Astrocyte of the cerebellum (primary cell): ENCODE results near the gene PHKB.

Experiments used
- DNase-seq: peaks from one replicate; pipeline ENCODE4 v3.0.0-alpha.2; 2011; ENCODE audit warnings: low read depth
- H3K4me3 ChIP-seq: 2 replicates; pipeline ENCODE4 v1.5.1; 2011; ENCODE audit warnings: mild to moderate bottlenecking, low read depth, low read length, moderate library complexity
- in situ Hi-C: cut with HindIII; loops from 2 replicates; pipeline ENCODE4 v1.10.0; 2017; ENCODE audit warnings: low sequenced_read_pairs
- TF ChIP-seq, protein P1 (sequence below): IDR thresholded peaks from 2 replicates; pipeline ENCODE4 v1.5.1; 2012; ENCODE audit warnings: low read length, low read depth, moderate library complexity, mild to moderate bottlenecking; ENCODE audit errors: missing control alignments

The PHKB gene

GRCh38 chr16:47732523-47733111 lies 271.5 kb downstream of the PHKB start:
- TF ChIP-seq, protein P1, sequence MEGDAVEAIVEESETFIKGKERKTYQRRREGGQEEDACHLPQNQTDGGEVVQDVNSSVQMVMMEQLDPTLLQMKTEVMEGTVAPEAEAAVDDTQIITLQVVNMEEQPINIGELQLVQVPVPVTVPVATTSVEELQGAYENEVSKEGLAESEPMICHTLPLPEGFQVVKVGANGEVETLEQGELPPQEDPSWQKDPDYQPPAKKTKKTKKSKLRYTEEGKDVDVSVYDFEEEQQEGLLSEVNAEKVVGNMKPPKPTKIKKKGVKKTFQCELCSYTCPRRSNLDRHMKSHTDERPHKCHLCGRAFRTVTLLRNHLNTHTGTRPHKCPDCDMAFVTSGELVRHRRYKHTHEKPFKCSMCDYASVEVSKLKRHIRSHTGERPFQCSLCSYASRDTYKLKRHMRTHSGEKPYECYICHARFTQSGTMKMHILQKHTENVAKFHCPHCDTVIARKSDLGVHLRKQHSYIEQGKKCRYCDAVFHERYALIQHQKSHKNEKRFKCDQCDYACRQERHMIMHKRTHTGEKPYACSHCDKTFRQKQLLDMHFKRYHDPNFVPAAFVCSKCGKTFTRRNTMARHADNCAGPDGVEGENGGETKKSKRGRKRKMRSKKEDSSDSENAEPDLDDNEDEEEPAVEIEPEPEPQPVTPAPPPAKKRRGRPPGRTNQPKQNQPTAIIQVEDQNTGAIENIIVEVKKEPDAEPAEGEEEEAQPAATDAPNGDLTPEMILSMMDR, result no peak
- in situ Hi-C loops, result no loop called here
- peak; percentile 88 for DNase-seq
- no peak overlapping the region for H3K4me3 ChIP-seq

DNA sequence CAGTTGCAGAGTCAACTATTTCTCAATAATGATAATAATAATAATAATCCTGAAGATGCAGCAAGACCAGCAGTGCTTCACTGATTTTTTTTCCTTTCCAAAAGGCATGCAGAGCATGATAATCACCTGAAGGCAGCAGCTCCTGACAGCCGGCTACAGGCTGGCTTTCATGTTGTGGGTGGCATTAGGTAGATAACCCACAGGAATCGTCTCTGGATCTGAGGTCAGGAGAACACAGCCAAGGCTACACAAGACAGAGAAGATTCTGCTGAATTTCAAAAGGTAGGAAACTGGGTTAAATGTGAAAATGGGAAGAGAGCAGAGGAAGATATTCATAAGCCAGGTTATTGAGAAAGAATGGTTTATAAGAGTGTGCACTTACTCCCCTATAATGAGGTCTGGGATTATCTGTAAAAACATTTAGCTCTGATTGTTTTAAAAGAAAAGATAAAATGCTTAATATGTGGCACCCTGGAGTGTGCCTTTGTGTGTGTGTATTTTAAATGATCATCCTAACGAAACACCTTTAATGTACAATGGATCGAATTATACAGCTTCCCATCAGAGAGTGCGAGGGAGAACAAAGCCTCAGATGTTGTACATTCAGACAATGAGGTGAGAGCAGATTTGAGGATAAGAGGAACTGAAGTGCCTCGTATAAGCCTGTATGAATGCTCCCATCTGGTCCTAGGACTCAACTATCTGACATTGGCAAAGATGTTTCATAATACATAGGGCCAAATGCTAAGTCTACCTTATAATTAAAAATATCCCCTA lies 273.1 kb downstream of the PHKB start:
- DNase-seq, result no peak
- TF ChIP-seq, protein P1, result no peak
- no peak overlapping the region for H3K4me3 ChIP-seq
- in situ Hi-C loops, result no loop called here

DNA sequence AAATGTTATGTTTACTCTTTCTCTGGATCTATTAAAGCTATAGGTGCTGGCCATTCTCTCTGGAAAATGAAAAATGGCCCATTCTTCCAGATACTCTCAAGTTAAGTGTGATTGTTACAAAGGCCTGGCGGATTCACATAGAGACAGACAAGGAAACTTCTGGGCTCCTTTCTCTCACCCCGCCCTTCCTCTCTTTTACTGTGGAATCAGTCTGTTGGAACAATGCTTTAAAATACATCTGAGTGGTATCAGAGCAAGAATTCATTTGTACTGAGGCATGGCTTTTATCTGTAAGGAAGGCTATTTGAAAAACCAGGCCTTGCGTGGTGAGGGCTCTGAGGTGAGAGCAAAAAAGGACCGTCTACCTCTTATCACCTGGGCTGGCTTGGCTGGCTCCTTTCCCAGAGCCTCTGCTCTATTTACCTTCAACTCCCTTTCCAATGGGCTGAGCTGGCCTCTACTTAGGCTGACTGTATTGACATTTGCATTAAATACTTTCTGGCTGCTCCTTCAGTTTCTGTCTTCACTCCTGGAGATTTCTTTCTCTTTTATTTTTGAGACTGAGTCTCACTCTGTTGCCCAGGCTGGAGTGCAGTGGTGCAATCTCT lies 274.0 kb downstream of the PHKB start:
- TF ChIP-seq, protein P1, result no peak
- in situ Hi-C loops, result no loop called here
- no peak for DNase-seq
- H3K4me3 ChIP-seq, result no peak overlapping the region

DNA sequence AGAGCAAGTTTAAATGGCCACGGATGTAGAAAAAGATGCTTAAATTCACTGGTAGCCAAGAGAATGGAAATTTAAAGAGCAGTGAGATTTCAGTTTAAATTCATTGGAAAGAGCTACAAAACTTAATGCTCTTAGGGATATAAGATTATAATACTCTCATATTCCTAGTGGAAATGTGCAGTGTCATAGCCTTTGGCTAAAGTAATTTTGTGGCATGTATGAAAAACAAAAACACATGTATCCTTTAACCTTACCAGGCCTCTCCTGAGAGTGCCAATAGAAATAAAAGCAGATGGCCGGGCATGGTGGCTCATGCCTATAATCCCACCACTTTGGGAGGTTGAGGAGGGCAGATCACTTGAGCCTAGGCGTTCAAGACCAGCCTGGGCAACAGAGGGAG lies 289.2 kb downstream of the PHKB start:
- no peak overlapping the region for H3K4me3 ChIP-seq
- DNase-seq, result no peak
- in situ Hi-C loops, result no loop called here
- TF ChIP-seq, protein P1, result no peak
